ENCODE data around the gene TMEM179B. TPM values are rescaled to one million over a fixed set of nuclear protein-coding genes. Genes with fewer than 3 reads are reported as not detected.

Gene TMEM179B
- polyA plus RNA-seq, 3 donors from 2014 or later = 162 to 290 (median 174) TPM

- Mint-ChIP-seq H3K36me3 (peaks cover 0 to 5% (median 4%) of the 10 kb centered on the region in 3 donors), H3K4me1 (peaks cover 21 to 26% of the 10 kb centered on the region in 2 donors), H3K27me3 (ENCODE audit: low read depth in 3 of 3) (peaks cover 2 to 13% (median 5%) of the 10 kb centered on the region in 3 donors), H3K27ac (peak within 1 kb of the TSS; percentile 94 to 98 (median 96)), H3K9me3 (no peaks in the 10 kb centered on the region), H3K4me3 (peak within 1 kb of the TSS; percentile 85 to 98 (median 93))
- DNase-seq = peak; percentile 89
Measured at GRCh38 chr11:62771144-62772021, 15.8 kb upstream of the TMEM179B start, which contains the start of gene TAF6L. Gene TAF6L, plus strand, starts transcription at chr11:62771396. Its CDS starts 4,388 bp downstream, at chr11:62775784.

GRCh38 chr11:62774407-62774806 lies 12.8 kb upstream of the TMEM179B start:
- peaks cover 0 to 9% (median 4%) of the 10 kb centered on the region in 3 donors for H3K36me3 Mint-ChIP-seq
- no peak overlapping the region for H3K4me3 Mint-ChIP-seq
- peaks cover 27 to 33% of the 10 kb centered on the region in 2 donors for H3K4me1 Mint-ChIP-seq
- H3K27ac Mint-ChIP-seq = peak overlapping the region in 1 of 6 donors; percentile 44
- H3K27me3 Mint-ChIP-seq (ENCODE audit: low read depth in 3 of 3) = peaks cover 0 to 11% (median 5%) of the 10 kb centered on the region in 3 donors
- no peaks in the 10 kb centered on the region for H3K9me3 Mint-ChIP-seq
- DNase-seq = no peak

GRCh38 chr11:62775646-62776045 lies 11.6 kb upstream of the TMEM179B start:
- H3K4me3 Mint-ChIP-seq = no peak overlapping the region

GRCh38 chr11:62777389-62777788 lies 9.8 kb upstream of the TMEM179B start:
- peak overlapping the region; percentile 19 to 78 (median 60) for H3K27ac Mint-ChIP-seq
- H3K4me3 Mint-ChIP-seq = peak overlapping the region in 3 of 5 donors; percentile 7 to 63 (median 16)
- H3K36me3 Mint-ChIP-seq = peaks cover 0 to 12% (median 4%) of the 10 kb centered on the region in 3 donors
- H3K9me3 Mint-ChIP-seq = no peaks in the 10 kb centered on the region
- peaks cover 7% of the 10 kb centered on the region in 2 donors for H3K4me1 Mint-ChIP-seq
- H3K27me3 Mint-ChIP-seq (ENCODE audit: low read depth in 3 of 3) = no peaks in the 10 kb centered on the region
- DNase-seq = no peak

More at GRCh38 chr11:62775646-62776045, 11.6 kb upstream of the TMEM179B start:
- Mint-ChIP-seq H3K9me3 (no peaks in the 10 kb centered on the region), H3K4me1 (peaks cover 17 to 21% of the 10 kb centered on the region in 2 donors), H3K27ac (peak overlapping the region in 2 of 6 donors; percentile 13 to 54), H3K36me3 (peaks cover 0 to 9% (median 4%) of the 10 kb centered on the region in 3 donors), H3K27me3 (ENCODE audit: low read depth in 3 of 3) (peaks cover 0 to 10% (median 5%) of the 10 kb centered on the region in 3 donors)
- no peak for DNase-seq

- Mint-ChIP-seq H3K9me3 (no peaks in the 10 kb centered on the region), H3K27ac (peak overlapping the region in 1 of 6 donors; percentile 34), H3K27me3 (ENCODE audit: low read depth in 3 of 3) (no peaks in the 10 kb centered on the region), H3K4me3 (no peak overlapping the region), H3K36me3 (peaks cover 0 to 12% (median 4%) of the 10 kb centered on the region in 3 donors), H3K4me1 (peaks cover 7 to 8% of the 10 kb centered on the region in 2 donors)
- no peak for DNase-seq
Measured at GRCh38 chr11:62778441-62778840, 8.8 kb upstream of the TMEM179B start.

GRCh38 chr11:62782753-62783152 lies 4.4 kb upstream of the TMEM179B start:
- peaks cover 0 to 3% (median 0%) of the 10 kb centered on the region in 3 donors for H3K36me3 Mint-ChIP-seq
- H3K9me3 Mint-ChIP-seq = no peaks in the 10 kb centered on the region
- H3K4me1 Mint-ChIP-seq = peaks cover 19% of the 10 kb centered on the region in 2 donors
- DNase-seq = no peak
- peaks cover 0 to 7% (median 0%) of the 10 kb centered on the region in 3 donors for H3K27me3 Mint-ChIP-seq (ENCODE audit: low read depth in 3 of 3)
- no peak overlapping the region for H3K4me3 Mint-ChIP-seq
- H3K27ac Mint-ChIP-seq = no peak overlapping the region

GRCh38 chr11:62786318-62787004 lies 741 bp upstream of the TMEM179B start:
- peaks cover 46 to 52% of the 10 kb centered on the region in 2 donors for H3K4me1 Mint-ChIP-seq
- DNase-seq = peak; percentile 86 to 88 (median 87)

GRCh38 chr11:62788991-62789390 lies 1.8 kb downstream of the TMEM179B start:
- Mint-ChIP-seq H3K9me3 (no peaks in the 10 kb centered on the region), H3K4me3 (peak overlapping the region; percentile 70 to 96 (median 95)), H3K36me3 (peaks cover 0 to 9% (median 0%) of the 10 kb centered on the region in 3 donors), H3K4me1 (peaks cover 54 to 64% of the 10 kb centered on the region in 2 donors), H3K27me3 (ENCODE audit: low read depth in 3 of 3) (peaks cover 0 to 11% (median 4%) of the 10 kb centered on the region in 3 donors), H3K27ac (peak overlapping the region; percentile 92 to 96 (median 95))
- no peak for DNase-seq

More at GRCh38 chr11:62786318-62787004, 741 bp upstream of the TMEM179B start:
- peak overlapping the region; percentile 84 to 87 (median 86) for H3K4me3 Mint-ChIP-seq
- peaks cover 0 to 6% (median 0%) of the 10 kb centered on the region in 3 donors for H3K36me3 Mint-ChIP-seq
- peak overlapping the region; percentile 92 to 96 (median 95) for H3K27ac Mint-ChIP-seq
- peaks cover 0 to 7% (median 0%) of the 10 kb centered on the region in 3 donors for H3K27me3 Mint-ChIP-seq (ENCODE audit: low read depth in 3 of 3)
- H3K9me3 Mint-ChIP-seq = no peaks in the 10 kb centered on the region

GRCh38 chr11:62789576-62789975 lies 2.4 kb downstream of the TMEM179B start:
- peak overlapping the region; percentile 92 to 96 (median 95) for H3K27ac Mint-ChIP-seq
- peaks cover 54 to 64% of the 10 kb centered on the region in 2 donors for H3K4me1 Mint-ChIP-seq
- peaks cover 0 to 11% (median 4%) of the 10 kb centered on the region in 3 donors for H3K27me3 Mint-ChIP-seq (ENCODE audit: low read depth in 3 of 3)
- H3K4me3 Mint-ChIP-seq = peak overlapping the region; percentile 70 to 96 (median 95)
- no peak for DNase-seq
- no peaks in the 10 kb centered on the region for H3K9me3 Mint-ChIP-seq
- H3K36me3 Mint-ChIP-seq = peaks cover 4 to 15% (median 5%) of the 10 kb centered on the region in 3 donors

GRCh38 chr11:62791501-62792201 lies 4.4 kb downstream of the TMEM179B start, which contains the start of gene TMEM223:
Gene TMEM223, minus strand, starts transcription at chr11:62792006. Its CDS starts 12 bp downstream, at chr11:62791994.
- peak within 1 kb of the TSS; percentile 94 to 96 (median 95) for H3K27ac Mint-ChIP-seq
- peaks cover 14 to 31% (median 19%) of the 10 kb centered on the region in 3 donors for H3K36me3 Mint-ChIP-seq
- H3K4me1 Mint-ChIP-seq = peaks cover 48 to 53% of the 10 kb centered on the region in 2 donors

GRCh38 chr11:62792202-62792575 lies 5.0 kb downstream of the TMEM179B start:
- H3K27me3 Mint-ChIP-seq (ENCODE audit: low read depth in 3 of 3) = peaks cover 0 to 10% (median 4%) of the 10 kb centered on the region in 3 donors
- DNase-seq = no peak
- peaks cover 16 to 32% (median 19%) of the 10 kb centered on the region in 3 donors for H3K36me3 Mint-ChIP-seq

More at GRCh38 chr11:62791501-62792201, 4.4 kb downstream of the TMEM179B start, which contains the start of gene TMEM223:
- DNase-seq = peak; percentile 85 to 87 (median 86)
- Mint-ChIP-seq H3K9me3 (no peaks in the 10 kb centered on the region), H3K27me3 (ENCODE audit: low read depth in 3 of 3) (peaks cover 0 to 12% (median 4%) of the 10 kb centered on the region in 3 donors), H3K4me3 (peak within 1 kb of the TSS; percentile 82 to 96 (median 86))

GRCh38 chr11:62794201-62794775 lies 7.1 kb downstream of the TMEM179B start:
- H3K27ac Mint-ChIP-seq = peak overlapping the region; percentile 37 to 83 (median 74)
- no peak for DNase-seq
- H3K4me3 Mint-ChIP-seq = no peak overlapping the region
- H3K9me3 Mint-ChIP-seq = no peaks in the 10 kb centered on the region
- H3K36me3 Mint-ChIP-seq = peaks cover 19 to 41% (median 24%) of the 10 kb centered on the region in 3 donors
- H3K4me1 Mint-ChIP-seq = peaks cover 28 to 34% of the 10 kb centered on the region in 2 donors
- H3K27me3 Mint-ChIP-seq (ENCODE audit: low read depth in 3 of 3) = peaks cover 0 to 7% (median 4%) of the 10 kb centered on the region in 3 donors

More at GRCh38 chr11:62792202-62792575, 5.0 kb downstream of the TMEM179B start:
- Mint-ChIP-seq H3K9me3 (no peaks in the 10 kb centered on the region), H3K27ac (peak overlapping the region; percentile 94 to 96 (median 95)), H3K4me3 (peak overlapping the region; percentile 82 to 96 (median 86)), H3K4me1 (peaks cover 46 to 51% of the 10 kb centered on the region in 2 donors)

All from immature natural killer cell (primary cell).